Measurements from ENCODE around the gene UBC.

UBC gene

GRCh38 chr12:124953689-124954405 lies 39.4 kb upstream of the UBC start:
- H3K9me3 ChIP-seq: no peaks in the 10 kb centered on the region
- H3K4me1 ChIP-seq: no peaks in the 10 kb centered on the region
- no peak for DNase-seq
- no peaks in the 10 kb centered on the region for H3K27me3 ChIP-seq
- no peak for TF ChIP-seq CTCF (IDR thresholded peaks at IDR 0.05; ENCODE audit: low read depth, low read length)
- H3K4me3 ChIP-seq (ENCODE audit: low read depth, low read length): no peak overlapping the region
- peaks cover 71% of the 10 kb centered on the region for H3K36me3 ChIP-seq

- no peak for DNase-seq
- no peaks in the 10 kb centered on the region for H3K9me3 ChIP-seq
- no peak overlapping the region for H3K4me3 ChIP-seq (ENCODE audit: low read depth, low read length)
- H3K27me3 ChIP-seq: no peaks in the 10 kb centered on the region
- no peak for TF ChIP-seq CTCF (IDR thresholded peaks at IDR 0.05; ENCODE audit: low read depth, low read length)
- no peaks in the 10 kb centered on the region for H3K4me1 ChIP-seq
- peaks cover 70% of the 10 kb centered on the region for H3K36me3 ChIP-seq
Observed at GRCh38 chr12:124952801-124953200, 38.4 kb upstream of the UBC start.

- H3K27me3 ChIP-seq: no peaks in the 10 kb centered on the region
- no peak overlapping the region for H3K4me3 ChIP-seq (ENCODE audit: low read depth, low read length)
- no peaks in the 10 kb centered on the region for H3K4me1 ChIP-seq
- peaks cover 71% of the 10 kb centered on the region for H3K36me3 ChIP-seq
- H3K9me3 ChIP-seq: no peaks in the 10 kb centered on the region
- DNase-seq: no peak
- TF ChIP-seq CTCF (IDR thresholded peaks at IDR 0.05; ENCODE audit: low read depth, low read length): no peak
Observed at GRCh38 chr12:124952295-124952694, 37.8 kb upstream of the UBC start.

GRCh38 chr12:124949779-124950728 lies 35.6 kb upstream of the UBC start:
- no peak for DNase-seq
- H3K9me3 ChIP-seq: no peaks in the 10 kb centered on the region
- peaks cover 57% of the 10 kb centered on the region for H3K36me3 ChIP-seq
- TF ChIP-seq CTCF (IDR thresholded peaks at IDR 0.05; ENCODE audit: low read depth, low read length): no peak
- H3K27me3 ChIP-seq: no peaks in the 10 kb centered on the region
- no peaks in the 10 kb centered on the region for H3K4me1 ChIP-seq
- H3K4me3 ChIP-seq (ENCODE audit: low read depth, low read length): no peak overlapping the region

GRCh38 chr12:124949066-124949465 lies 34.6 kb upstream of the UBC start:
- Histone ChIP-seq H3K27me3 (no peaks in the 10 kb centered on the region), H3K9me3 (no peaks in the 10 kb centered on the region), H3K4me3 (ENCODE audit: low read depth, low read length) (no peak overlapping the region), H3K36me3 (peaks cover 50% of the 10 kb centered on the region), H3K4me1 (no peaks in the 10 kb centered on the region)
- no peak for TF ChIP-seq CTCF (IDR thresholded peaks at IDR 0.05; ENCODE audit: low read depth, low read length)
- no peak for DNase-seq
